Measurements from ENCODE around the gene EFL1. TPM values are rescaled to one million over a fixed set of nuclear protein-coding genes. Genes with fewer than 3 reads are reported as not detected.

Gene EFL1
- total and polyA plus RNA-seq, 10 of the 15 experiments (the other 5 are each of a cell fraction or from before 2014, with no cell fraction given) = 6.2 to 42.3 (median 24.7) TPM

DNA sequence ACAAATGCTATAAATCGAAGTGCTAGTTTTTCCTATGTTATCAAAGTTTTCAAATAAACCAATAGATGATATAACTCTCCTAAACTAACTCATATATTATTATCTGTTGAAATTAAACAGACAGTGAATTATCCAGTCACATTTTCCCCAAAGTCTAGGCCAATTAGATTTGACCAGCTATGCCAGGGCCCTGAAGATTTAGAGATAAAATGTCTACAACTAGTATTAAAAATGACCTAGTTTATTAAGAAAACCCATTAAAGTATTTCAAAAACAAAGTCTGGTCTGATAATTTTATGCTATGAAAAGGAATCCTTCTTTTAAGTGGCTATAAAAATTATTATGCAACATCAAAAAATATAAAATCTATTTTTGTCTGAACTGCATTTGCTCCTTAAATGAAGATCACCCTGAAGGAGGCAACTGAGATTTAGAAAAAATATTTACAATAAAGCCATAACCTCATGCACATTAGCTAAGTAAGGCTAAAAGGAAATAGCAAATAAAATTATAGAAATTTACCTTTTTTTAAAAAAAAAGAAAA is 133.3 kb downstream of the EFL1 start (continued):
- TF ChIP-seq, protein P1, sequence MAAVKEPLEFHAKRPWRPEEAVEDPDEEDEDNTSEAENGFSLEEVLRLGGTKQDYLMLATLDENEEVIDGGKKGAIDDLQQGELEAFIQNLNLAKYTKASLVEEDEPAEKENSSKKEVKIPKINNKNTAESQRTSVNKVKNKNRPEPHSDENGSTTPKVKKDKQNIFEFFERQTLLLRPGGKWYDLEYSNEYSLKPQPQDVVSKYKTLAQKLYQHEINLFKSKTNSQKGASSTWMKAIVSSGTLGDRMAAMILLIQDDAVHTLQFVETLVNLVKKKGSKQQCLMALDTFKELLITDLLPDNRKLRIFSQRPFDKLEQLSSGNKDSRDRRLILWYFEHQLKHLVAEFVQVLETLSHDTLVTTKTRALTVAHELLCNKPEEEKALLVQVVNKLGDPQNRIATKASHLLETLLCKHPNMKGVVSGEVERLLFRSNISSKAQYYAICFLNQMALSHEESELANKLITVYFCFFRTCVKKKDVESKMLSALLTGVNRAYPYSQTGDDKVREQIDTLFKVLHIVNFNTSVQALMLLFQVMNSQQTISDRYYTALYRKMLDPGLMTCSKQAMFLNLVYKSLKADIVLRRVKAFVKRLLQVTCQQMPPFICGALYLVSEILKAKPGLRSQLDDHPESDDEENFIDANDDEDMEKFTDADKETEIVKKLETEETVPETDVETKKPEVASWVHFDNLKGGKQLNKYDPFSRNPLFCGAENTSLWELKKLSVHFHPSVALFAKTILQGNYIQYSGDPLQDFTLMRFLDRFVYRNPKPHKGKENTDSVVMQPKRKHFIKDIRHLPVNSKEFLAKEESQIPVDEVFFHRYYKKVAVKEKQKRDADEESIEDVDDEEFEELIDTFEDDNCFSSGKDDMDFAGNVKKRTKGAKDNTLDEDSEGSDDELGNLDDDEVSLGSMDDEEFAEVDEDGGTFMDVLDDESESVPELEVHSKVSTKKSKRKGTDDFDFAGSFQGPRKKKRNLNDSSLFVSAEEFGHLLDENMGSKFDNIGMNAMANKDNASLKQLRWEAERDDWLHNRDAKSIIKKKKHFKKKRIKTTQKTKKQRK (IDR thresholded peaks at IDR 0.05; ENCODE audit: low read depth, low read length) = no peak

DNA sequence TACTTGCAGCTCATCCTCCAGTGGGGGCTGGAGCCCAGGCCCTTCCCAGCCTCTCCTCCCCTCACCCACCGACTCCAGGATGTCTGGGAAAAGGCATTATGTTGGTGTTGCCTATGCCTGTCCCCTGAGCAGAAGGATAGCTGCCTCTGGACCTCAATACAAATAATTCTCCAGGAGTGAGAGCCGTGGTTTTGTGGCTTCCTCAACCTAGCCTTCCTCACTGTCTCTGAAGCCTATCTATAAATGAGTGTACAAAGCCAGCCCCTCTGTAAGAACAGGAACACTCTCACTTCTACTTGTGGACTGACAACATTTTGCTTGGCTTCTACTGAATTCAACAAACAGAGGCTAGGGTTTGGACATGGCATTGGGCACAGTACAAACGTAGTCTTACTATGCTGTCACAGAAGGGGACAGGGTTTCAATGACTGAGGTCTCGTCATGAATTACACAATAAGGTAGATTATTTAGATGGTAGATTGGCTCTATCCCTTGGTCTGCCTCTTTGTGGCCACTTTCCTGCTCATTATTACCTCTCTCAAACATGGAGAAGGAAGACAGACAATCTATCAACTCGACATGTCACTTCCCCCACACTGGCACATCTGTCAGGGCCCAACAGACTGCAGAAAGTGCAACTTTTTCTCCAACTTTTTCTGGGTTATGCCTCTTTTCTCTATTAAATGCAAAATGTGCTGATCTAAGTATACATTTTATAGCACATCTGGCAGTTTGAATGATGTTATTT is 134.0 kb downstream of the EFL1 start:
- H3K79me2 ChIP-seq (ENCODE audit: control insufficient read depth, insufficient read depth, low read length) = no peaks in the 10 kb centered on the region
- TF ChIP-seq RAD21 (IDR thresholded peaks at IDR 0.05; ENCODE audit: insufficient read depth, low read depth, low read length) (no peak), JUNB (IDR thresholded peaks at IDR 0.05) (0 out of 2 replicates have a peak, but pooled peaks have one; percentile 33), RUNX3 (IDR thresholded peaks at IDR 0.05; ENCODE audit: low read length) (peak; percentile 71)
- no peak overlapping the region for H2AFZ ChIP-seq (ENCODE audit: control insufficient read depth, low read depth, low read length)
- H4K20me1 ChIP-seq (ENCODE audit: control insufficient read depth, insufficient read depth) = no peaks in the 10 kb centered on the region
- ChIA-PET CTCF (interaction anchor here (1.0 to 2.6 kb wide), 3 partner anchors 12 to 20 kb away, joined by 5 to 12 read pairs (median 8); no protein-coding TSS in a partner anchor), RAD21 (ENCODE audit: unreplicated experiment) (no interaction called here), SMC1A (ENCODE audit: uncharacterized antibody, unreplicated experiment) (interaction anchor here (1.2 kb wide), 1 partner anchor 10 kb away, joined by 4 read pairs; no protein-coding TSS in a partner anchor), POLR2A (no interaction called here)
- DNase-seq (ENCODE audit: low read depth, low spot score) = no peak
- no TSS peak for BruUV-seq (replicated peaks)
- FAIRE-seq = no peak
- no peak overlapping the region for H3K27ac ChIP-seq (ENCODE audit: control insufficient read depth, insufficient read depth)
- H3K9me3 ChIP-seq (replicated peaks; ENCODE audit: control insufficient read depth, insufficient read depth, low read length) = no peaks in the 10 kb centered on the region
- ATAC-seq = peak; percentile 66
- H3K4me3 ChIP-seq = no peak overlapping the region
- H3K4me1 ChIP-seq (ENCODE audit: control insufficient read depth, insufficient read depth, low read length) = peaks cover 7% of the 10 kb centered on the region; the same call in 1 of the 2 replicates
- no peak overlapping the region for H3K4me2 ChIP-seq (ENCODE audit: control insufficient read depth, insufficient read depth)
- in situ Hi-C loops (cut with MboI) (no loop called here), intact Hi-C loops (cut with micrococcal nuclease; ENCODE audit: unreplicated experiment) (no loop called here)
- 48% methylated on average over 5 of the region's 5 CpGs for WGBS (ENCODE audit: insufficient coverage, insufficient replicate concordance, low lambda C conversion rate, missing lambda C conversion rate)
- H3K27me3 ChIP-seq (replicated peaks in 1 of 2; ENCODE audit: control insufficient read depth in 2 of 2, insufficient read depth in 2 of 2, low read length in 1 of 2) = no peaks in the 10 kb centered on the region
- no peak overlapping the region for H3K9ac ChIP-seq (ENCODE audit: control insufficient read depth, insufficient read depth, low read length)
- peaks cover 0 to 2% of the 10 kb centered on the region in 2 experiments; a peak in 3 of 4 replicates for H3K36me3 ChIP-seq (ENCODE audit: control insufficient read depth in 2 of 2, insufficient read depth in 2 of 2, low read length in 1 of 2)

All from GM12878 (cell line).